Liver (tissue), 9 donors: ENCODE data around the gene RGP1. TPM values are rescaled to one million over a fixed set of nuclear protein-coding genes. Genes with fewer than 3 reads are reported as not detected.

ENCODE experiments used
- DNase-seq: peaks from one replicate; pipeline ENCODE4 v3.0.0-alpha.2; 2017; ENCODE audit warnings: low spot score
- H3K27ac ChIP-seq, 2 donors: one replicate each; pipeline ENCODE4 v1.7.0; 2013; ENCODE audit warnings: inconsistent platforms in 2 of 2, low read length in 2 of 2, control low read depth in 1 of 2, low read depth in 1 of 2, mild to moderate bottlenecking in 1 of 2
- H3K27me3 ChIP-seq, 4 donors: one replicate each; pipeline versions ENCODE4 v1.6.1 to v1.7.0; 2013; ENCODE audit warnings: low read length in 3 of 4, inconsistent platforms in 1 of 4, mild to moderate bottlenecking in 1 of 4, moderate library complexity in 1 of 4; ENCODE audit not compliant: control insufficient read depth in 4 of 4, insufficient read depth in 4 of 4
- H3K36me3 ChIP-seq, 4 donors: one replicate each; pipeline versions ENCODE4 v1.6.1 to v1.7.0; 2013; ENCODE audit warnings: low read length in 3 of 4, mild to moderate bottlenecking in 3 of 4, low read depth in 1 of 4, moderate library complexity in 1 of 4; ENCODE audit not compliant: control insufficient read depth in 4 of 4, insufficient read depth in 3 of 4
- H3K4me1 ChIP-seq, 4 donors: one replicate each; pipeline versions ENCODE4 v1.6.1 to v1.7.0; 2013; ENCODE audit warnings: low read length in 3 of 4, mild to moderate bottlenecking in 3 of 4, moderate library complexity in 1 of 4; ENCODE audit not compliant: control insufficient read depth in 4 of 4, insufficient read depth in 4 of 4
- H3K4me3 ChIP-seq, 3 donors: one replicate each; pipeline versions ENCODE4 v1.6.1 to v1.7.0; 2013; ENCODE audit warnings: low read length in 3 of 3, control low read depth in 1 of 3, low read depth in 1 of 3, mild to moderate bottlenecking in 1 of 3
- H3K9ac ChIP-seq, 2 donors: one replicate each; pipeline ENCODE4 v1.7.0; 2013; ENCODE audit warnings: low read length in 2 of 2, mild to moderate bottlenecking in 2 of 2, moderate library complexity in 2 of 2, control low read depth in 1 of 2, low read depth in 1 of 2
- H3K9me3 ChIP-seq, 4 donors: one replicate each; pipeline versions ENCODE4 v1.6.1 to v1.7.0; 2013; ENCODE audit warnings: low read length in 3 of 4; ENCODE audit not compliant: control insufficient read depth in 4 of 4
- EGR1 ChIP-seq, 2 donors: IDR thresholded peaks; 2 replicates each; pipeline ENCODE4 v1.6.1; 2016 to 2018; ENCODE audit warnings: antibody characterized with exemption in 2 of 2, low read depth in 2 of 2
- FOXA1 ChIP-seq: IDR thresholded peaks from 2 replicates; pipeline ENCODE4 v1.6.1; 2016; ENCODE audit warnings: antibody characterized with exemption
- FOXA2 ChIP-seq: IDR thresholded peaks from 2 replicates; pipeline ENCODE4 v1.6.1; 2016; ENCODE audit warnings: antibody characterized with exemption
- GABPA ChIP-seq, 2 donors: IDR thresholded peaks in 1 of 2; conservative IDR thresholded peaks in 1 of 2; 2 replicates each; pipeline ENCODE4 v1.6.1; 2016; ENCODE audit warnings: antibody characterized with exemption in 2 of 2, mild to moderate bottlenecking in 1 of 2, moderate library complexity in 1 of 2
- HNF4G ChIP-seq: IDR thresholded peaks from 2 replicates; pipeline ENCODE4 v1.6.1; 2016; ENCODE audit warnings: antibody characterized with exemption
- JUND ChIP-seq, 2 donors: IDR thresholded peaks; 2 replicates each; pipeline ENCODE4 v1.6.1; 2016; ENCODE audit warnings: antibody characterized with exemption in 2 of 2
- NR2F2 ChIP-seq: IDR thresholded peaks from 2 replicates; pipeline ENCODE4 v1.6.1; 2016; ENCODE audit warnings: antibody characterized with exemption
- RAD21 ChIP-seq, 2 donors: IDR thresholded peaks; 2 replicates each; pipeline ENCODE4 v1.6.1; 2016; ENCODE audit warnings: antibody characterized with exemption in 2 of 2, mild to moderate bottlenecking in 2 of 2
- REST ChIP-seq: IDR thresholded peaks from 2 replicates; pipeline ENCODE4 v1.6.1; 2016; ENCODE audit warnings: antibody characterized with exemption, mild to moderate bottlenecking
- RXRA ChIP-seq, 2 donors: IDR thresholded peaks; 2 replicates each; pipeline ENCODE4 v1.6.1; 2017 to 2018; ENCODE audit warnings: antibody characterized with exemption in 2 of 2, mild to moderate bottlenecking in 1 of 2
- SP1 ChIP-seq: IDR thresholded peaks from 2 replicates; pipeline ENCODE4 v1.6.1; 2018; ENCODE audit warnings: antibody characterized with exemption, mild to moderate bottlenecking
- TAF1 ChIP-seq: conservative IDR thresholded peaks from 2 replicates; pipeline ENCODE4 v1.6.1; 2016; ENCODE audit warnings: antibody characterized with exemption, mild to moderate bottlenecking
- YY1 ChIP-seq: IDR thresholded peaks from 2 replicates; pipeline ENCODE4 v1.6.1; 2016; ENCODE audit warnings: antibody characterized with exemption, mild to moderate bottlenecking
- ZBTB33 ChIP-seq: IDR thresholded peaks from 2 replicates; pipeline ENCODE4 v1.6.1; 2016; ENCODE audit warnings: antibody characterized with exemption
- whole genome bisulfite sequencing: extraction: QIAGEN DNeasy Blood & Tissue Kit; methylation state at CpG from one replicate; pipeline ENCODE4 v1.1.7; 2013; 5-methylcytosine and 5-hydroxymethylcytosine counted together
- polyA plus RNA-seq, 2 donors: library from polyadenylated mRNA; stranded (reverse) in 1 of 2; unstranded in 1 of 2; fragments of 200-250 nt in 1 of 2; fragments of >200 nt in 1 of 2; fragmentation: Nextera tagmentation in 1 of 2; extraction: Ambion mirVana in 1 of 2; gene quantifications; one replicate each; pipeline versions ENCODE4 v1.2.1 to v1.2.3, GENCODE V29; 2013 to 2015
- total RNA-seq, 2 donors: library from RNA; depleted of rRNA; stranded (reverse); fragments of >200 nt; gene quantifications; one replicate each; pipeline ENCODE4 v1.2.3, GENCODE V29; 2014
- TF ChIP-seq, protein P1 (sequence below): IDR thresholded peaks from 2 replicates; pipeline ENCODE4 v1.6.1; 2016; ENCODE audit warnings: antibody characterized with exemption
- TF ChIP-seq, protein P2 (sequence below): fragments of 150-350 bp; IDR thresholded peaks from 2 replicates; pipeline ENCODE4 v1.5.1; 2017; ENCODE audit warnings: improper control_type of control experiment, low read depth, low read length; ENCODE audit not compliant: missing input control
- donor health status: healthy.
- donor health status: healthy.
- donor health status: healthy.
- donor health status: healthy.
- donor health status: healthy.

RGP1 gene
- total and polyA plus RNA-seq, 4 donors: 2.6 to 10.7 (median 5.9) TPM

- no peak for TF ChIP-seq TAF1
- no peak for TF ChIP-seq JUND (IDR thresholded peaks at IDR 0.05)
- TF ChIP-seq RXRA (IDR thresholded peaks at IDR 0.05): no peak
- TF ChIP-seq NR2F2: no peak
Measured at GRCh38 chr9:35767458-35767857, 18.4 kb downstream of the RGP1 start (continued).

GRCh38 chr9:35769763-35770162, 20.7 kb downstream of the RGP1 start:
- peaks cover 2 to 27% (median 18%) of the 10 kb centered on the region in 4 donors for H3K4me1 ChIP-seq
- no peak for DNase-seq
- no peak overlapping the region for H3K9ac ChIP-seq
- no peak overlapping the region for H3K27ac ChIP-seq
- no peaks in the 10 kb centered on the region for H3K9me3 ChIP-seq
- no peaks in the 10 kb centered on the region for H3K27me3 ChIP-seq
- 92% methylated on average over 1 of the region's 1 CpG for WGBS
- TF ChIP-seq REST (no peak), FOXA2 (no peak), SP1 (no peak), RAD21 (IDR thresholded peaks at IDR 0.05) (no peak), HNF4G (no peak), JUND (IDR thresholded peaks at IDR 0.05) (no peak), TAF1 (no peak), NR2F2 (no peak), ZBTB33 (no peak), FOXA1 (no peak), EGR1 (IDR thresholded peaks at IDR 0.05; ENCODE audit: low read depth in 2 of 2) (no peak), GABPA (IDR thresholded peaks at IDR 0.05 in 1 of 2, conservative IDR thresholded peaks at IDR 0.05 in 1 of 2) (no peak), RXRA (IDR thresholded peaks at IDR 0.05) (no peak), YY1 (no peak)
- TF ChIP-seq, protein P1, sequence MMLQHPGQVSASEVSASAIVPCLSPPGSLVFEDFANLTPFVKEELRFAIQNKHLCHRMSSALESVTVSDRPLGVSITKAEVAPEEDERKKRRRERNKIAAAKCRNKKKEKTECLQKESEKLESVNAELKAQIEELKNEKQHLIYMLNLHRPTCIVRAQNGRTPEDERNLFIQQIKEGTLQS: no peak
- TF ChIP-seq, protein P2, sequence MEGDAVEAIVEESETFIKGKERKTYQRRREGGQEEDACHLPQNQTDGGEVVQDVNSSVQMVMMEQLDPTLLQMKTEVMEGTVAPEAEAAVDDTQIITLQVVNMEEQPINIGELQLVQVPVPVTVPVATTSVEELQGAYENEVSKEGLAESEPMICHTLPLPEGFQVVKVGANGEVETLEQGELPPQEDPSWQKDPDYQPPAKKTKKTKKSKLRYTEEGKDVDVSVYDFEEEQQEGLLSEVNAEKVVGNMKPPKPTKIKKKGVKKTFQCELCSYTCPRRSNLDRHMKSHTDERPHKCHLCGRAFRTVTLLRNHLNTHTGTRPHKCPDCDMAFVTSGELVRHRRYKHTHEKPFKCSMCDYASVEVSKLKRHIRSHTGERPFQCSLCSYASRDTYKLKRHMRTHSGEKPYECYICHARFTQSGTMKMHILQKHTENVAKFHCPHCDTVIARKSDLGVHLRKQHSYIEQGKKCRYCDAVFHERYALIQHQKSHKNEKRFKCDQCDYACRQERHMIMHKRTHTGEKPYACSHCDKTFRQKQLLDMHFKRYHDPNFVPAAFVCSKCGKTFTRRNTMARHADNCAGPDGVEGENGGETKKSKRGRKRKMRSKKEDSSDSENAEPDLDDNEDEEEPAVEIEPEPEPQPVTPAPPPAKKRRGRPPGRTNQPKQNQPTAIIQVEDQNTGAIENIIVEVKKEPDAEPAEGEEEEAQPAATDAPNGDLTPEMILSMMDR: no peak
- no peak overlapping the region for H3K4me3 ChIP-seq
- no peaks in the 10 kb centered on the region for H3K36me3 ChIP-seq
